ENCODE measurements around the gene SP100. TPM values are rescaled to one million over a fixed set of nuclear protein-coding genes. Genes with fewer than 3 reads are reported as not detected.

Gene SP100
- 176 and 216 TPM in 2 replicates for total RNA-seq

GRCh38 chr2:230416061-230416721 is at the start of gene SP100:
Gene SP100, plus strand, starts transcription at chr2:230416201. Its CDS starts 96 bp downstream, at chr2:230416297.

Small RNA genes lying within 50 kb of the gene (small RNA-seq; reads per million reads assigned to genes)
- not detected for gene HMGB1P3
- not detected for gene RN7SL834P
- gene RNU6-451P: not detected

Other genes starting within 250 kb of the SP100 start
- 10.0 and 12.1 TPM in 2 replicates for gene SP110, start 196.2 kb upstream of the SP100 start, total RNA-seq
- 0.66 TPM in 1 of 2 replicates, not detected in the other for gene SP140, start 190.5 kb upstream of the SP100 start, total RNA-seq
- 16.0 and 25.9 TPM in 2 replicates for gene SP140L, start 89.0 kb upstream of the SP100 start, total RNA-seq

All from thoracic aorta endothelial cell (primary cell).